K562 (cell line): Measurements from ENCODE around the gene ATP5F1A. TPM values are rescaled to one million over a fixed set of nuclear protein-coding genes. Genes with fewer than 3 reads are reported as not detected.

ENCODE experiments used
- AFF4 ChIP-seq: sonication (generic); formaldehyde crosslinking; IDR thresholded peaks from 2 replicates; pipeline ENCODE4 v1.8.0; 2023; ENCODE audit warnings: mild to moderate bottlenecking, missing genetic modification reagents
- ATF6 ChIP-seq: sonication (generic); formaldehyde crosslinking; IDR thresholded peaks from 2 replicates; pipeline ENCODE4 v1.4.0; 2020; ENCODE audit warnings: mild to moderate bottlenecking, missing genetic modification reagents
- BDP1 ChIP-seq: IDR thresholded peaks from 3 replicates; pipeline ENCODE4 v1.6.1; 2011; ENCODE audit not compliant: insufficient read length, insufficient read depth
- IFI16 ChIP-seq: fragments of 250-450 bp; sonication (Bioruptor Pico); IDR thresholded peaks from 2 replicates; pipeline ENCODE4 v2.1.2; 2022; ENCODE audit warnings: mild to moderate bottlenecking, inconsistent platforms
- KDM4B ChIP-seq, 2 experiments: fragments of 450-650 bp in 1 of 2; sonication (generic) in 1 of 2; IDR thresholded peaks; 2 replicates each; pipeline ENCODE4 v1.6.1; 2016 to 2017; ENCODE audit warnings: borderline replicate concordance in 2 of 2, antibody characterized with exemption in 1 of 2, low read depth in 1 of 2, mild to moderate bottlenecking in 1 of 2
- POU5F1 ChIP-seq: fragments of 150-350 bp; IDR thresholded peaks from 2 replicates; pipeline ENCODE4 v1.6.1; 2014; ENCODE audit warnings: borderline replicate concordance, low read length, low read depth, mild to moderate bottlenecking; ENCODE audit not compliant: partially characterized antibody
- PREB ChIP-seq: sonication (generic); formaldehyde crosslinking; IDR thresholded peaks from 2 replicates; pipeline ENCODE4 v1.8.1; 2023; ENCODE audit warnings: mild to moderate bottlenecking, missing genetic modification reagents
- SREBF1 ChIP-seq: fragments of 150-350 bp; IDR thresholded peaks from 2 replicates; pipeline ENCODE4 v1.6.1; 2014; ENCODE audit warnings: antibody characterized with exemption, low read depth, low read length, borderline replicate concordance
- ZNF318 ChIP-seq, 2 experiments: fragments of 450-650 bp; IDR thresholded peaks; 2 replicates each; pipeline ENCODE4 v1.6.1; 2016; ENCODE audit warnings: mild to moderate bottlenecking in 2 of 2, borderline replicate concordance in 1 of 2, low read depth in 1 of 2, moderate library complexity in 1 of 2
- ZNF41 ChIP-seq: fragments of 250-450 bp; sonication (Bioruptor Pico); conservative IDR thresholded peaks from 2 replicates; pipeline ENCODE4 v1.4.0; 2020; ENCODE audit warnings: mild to moderate bottlenecking
- polyA plus RNA-seq, 8 experiments: library from polyadenylated mRNA; depleted of rRNA in 4 of 8; stranded (reverse) in 5 of 8; unstranded in 3 of 8; fragments of >200 nt; fragmentation: Nextera tagmentation in 2 of 8; fragmentation: Illumina TruSeq in 1 of 8; extraction: Ambion mirVana in 2 of 8; extraction: Trizol in 1 of 8; gene quantifications; 2 replicates each; pipeline versions ENCODE4 v1.2.1 to v1.2.3, GENCODE V29; 2011 to 2014; ENCODE audit warnings: inconsistent platforms in 1 of 8, missing spikeins in 1 of 8
- total RNA-seq, 7 experiments: library from RNA; depleted of rRNA in 6 of 7; stranded (reverse); fragments of >200 nt in 6 of 7; fragmentation: Illumina TruSeq in 2 of 7; extraction: Trizol in 2 of 7; gene quantifications; 2 replicates each; pipeline versions ENCODE4 v1.2.1 to v1.2.3, GENCODE V29; 2011 to 2021; ENCODE audit warnings: low replicate concordance in 1 of 7

ATP5F1A gene
- total and polyA plus RNA-seq, 9 of the 15 experiments (the other 6 are each of a cell fraction or from before 2014, with no cell fraction given) = 377 to 762 (median 490) TPM

GRCh38 chr18:46097801-46098615 is at the start of gene ATP5F1A (continued):
- TF ChIP-seq ZNF318 (IDR thresholded peaks at IDR 0.05; ENCODE audit: borderline replicate concordance in 1 of 2, low read depth in 1 of 2) (no peak), IFI16 (no peak), ATF6 (CRISPR knock-in tag) (no peak), SREBF1 (no peak), AFF4 (CRISPR knock-in tag) (no peak), PREB (CRISPR knock-in tag) (no peak), BDP1 (no peak), ZNF41 (CRISPR knock-in tag) (no peak), KDM4B (IDR thresholded peaks at IDR 0.05; ENCODE audit: borderline replicate concordance in 2 of 2, low read depth in 1 of 2) (peak in 1 of 2 experiments; percentile 79; a peak in 1 of 4 replicates), POU5F1 (no peak)
